ENCODE results near the gene PLAU. TPM values are rescaled to one million over a fixed set of nuclear protein-coding genes. Genes with fewer than 3 reads are reported as not detected.
"Not testable (repeated sequence)": the region's sequence is repeated elsewhere in the genome, so short reads cannot be mapped to it uniquely, and the experiment has no call there.

Gene PLAU
- total RNA-seq, 2 experiments from 2014 or later: 0.74 to 2.0 TPM

DNA sequence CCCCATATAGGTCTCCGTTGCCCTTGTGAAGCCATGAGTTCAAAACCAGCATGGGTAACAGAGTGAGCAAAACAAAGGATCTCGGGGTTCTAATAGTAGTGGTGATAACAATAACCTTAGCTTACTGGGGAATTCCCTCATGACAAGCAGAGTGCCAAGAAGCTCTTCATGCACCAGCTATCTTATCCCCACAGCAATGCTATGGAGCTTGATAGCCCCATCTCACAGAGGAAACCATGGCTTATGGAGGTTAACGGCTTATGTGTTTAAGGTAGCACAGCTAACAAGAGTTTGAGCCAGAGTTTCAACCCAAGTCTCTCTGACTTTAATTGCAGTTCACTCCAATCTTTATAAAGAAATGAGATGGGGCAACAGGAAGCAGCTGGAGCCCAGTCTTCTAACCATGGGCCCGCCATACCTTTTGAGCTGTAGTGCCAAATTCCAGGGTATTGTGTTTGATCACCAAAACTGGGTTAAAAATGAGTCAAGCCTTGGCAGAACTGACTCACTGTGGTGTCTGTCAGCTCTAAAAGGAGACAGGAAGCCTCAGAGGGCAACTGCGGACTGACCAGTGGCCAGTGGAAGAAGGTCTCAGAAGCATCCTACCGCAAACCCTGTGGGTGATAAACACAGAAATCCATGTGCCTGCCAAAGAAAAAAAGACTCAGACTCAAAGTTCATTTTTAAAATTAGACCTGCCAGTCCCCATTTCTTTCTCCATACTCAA is 16.5 kb upstream of the PLAU start:
- H3K36me3 ChIP-seq (ENCODE audit: insufficient read depth, low read length): no peaks in the 10 kb centered on the region
- no peaks in the 10 kb centered on the region for H4K20me1 ChIP-seq (ENCODE audit: insufficient read depth, low read length)
- no peak overlapping the region for H2AFZ ChIP-seq (ENCODE audit: low read length)
- no peak overlapping the region for H3K27ac ChIP-seq (ENCODE audit: low read depth, low read length, poor library complexity, severe bottlenecking)
- H3K4me1 ChIP-seq (ENCODE audit: insufficient read depth, low read length, poor library complexity, severe bottlenecking): peaks cover 6% of the 10 kb centered on the region
- no peaks in the 10 kb centered on the region for H3K9me3 ChIP-seq (ENCODE audit: low read length)
- H3K79me2 ChIP-seq (ENCODE audit: insufficient read depth, low read depth, low read length): no peaks in the 10 kb centered on the region
- ChIA-PET POLR2A (interaction anchor here (0.6 to 1.1 kb wide), 3 partner anchors 8 to 1315 kb away, joined by 3 to 7 read pairs (median 3); no protein-coding TSS in a partner anchor), CTCF (ENCODE audit: unreplicated experiment) (interaction anchor here (1.0 to 1.1 kb wide), 2 partner anchors 46 to 209 kb away, joined by 3 to 4 read pairs; no protein-coding TSS in a partner anchor)
- H3K4me3 ChIP-seq (ENCODE audit: low read depth, low read length, poor library complexity, severe bottlenecking): no peak overlapping the region
- no peak for DNase-seq (ENCODE audit: low spot score)
- H3K4me2 ChIP-seq (ENCODE audit: low read length): no peak overlapping the region
- TF ChIP-seq, protein P1, sequence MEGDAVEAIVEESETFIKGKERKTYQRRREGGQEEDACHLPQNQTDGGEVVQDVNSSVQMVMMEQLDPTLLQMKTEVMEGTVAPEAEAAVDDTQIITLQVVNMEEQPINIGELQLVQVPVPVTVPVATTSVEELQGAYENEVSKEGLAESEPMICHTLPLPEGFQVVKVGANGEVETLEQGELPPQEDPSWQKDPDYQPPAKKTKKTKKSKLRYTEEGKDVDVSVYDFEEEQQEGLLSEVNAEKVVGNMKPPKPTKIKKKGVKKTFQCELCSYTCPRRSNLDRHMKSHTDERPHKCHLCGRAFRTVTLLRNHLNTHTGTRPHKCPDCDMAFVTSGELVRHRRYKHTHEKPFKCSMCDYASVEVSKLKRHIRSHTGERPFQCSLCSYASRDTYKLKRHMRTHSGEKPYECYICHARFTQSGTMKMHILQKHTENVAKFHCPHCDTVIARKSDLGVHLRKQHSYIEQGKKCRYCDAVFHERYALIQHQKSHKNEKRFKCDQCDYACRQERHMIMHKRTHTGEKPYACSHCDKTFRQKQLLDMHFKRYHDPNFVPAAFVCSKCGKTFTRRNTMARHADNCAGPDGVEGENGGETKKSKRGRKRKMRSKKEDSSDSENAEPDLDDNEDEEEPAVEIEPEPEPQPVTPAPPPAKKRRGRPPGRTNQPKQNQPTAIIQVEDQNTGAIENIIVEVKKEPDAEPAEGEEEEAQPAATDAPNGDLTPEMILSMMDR (conservative IDR thresholded peaks at IDR 0.05; ENCODE audit: low read length): no peak
- no peak for TF ChIP-seq EZH2phosphoT487 (IDR thresholded peaks at IDR 0.05; ENCODE audit: borderline replicate concordance, low read depth, low read length)
- no peaks in the 10 kb centered on the region for H3K9me2 ChIP-seq (ENCODE audit: insufficient read depth, low read length)
- intact Hi-C loops (cut with micrococcal nuclease; ENCODE audit: unreplicated experiment): no loop called here
- no TSS peak for BruUV-seq (replicated peaks)

GRCh38 chr10:73895381-73895780 is 15.6 kb upstream of the PLAU start:
- POLR2A ChIA-PET; H3K9me2 ChIP-seq (ENCODE audit: insufficient read depth, low read length); DNase-seq (ENCODE audit: low spot score); H3K79me2 ChIP-seq (ENCODE audit: insufficient read depth, low read depth, low read length); H4K20me1 ChIP-seq (ENCODE audit: insufficient read depth, low read length); H3K4me2 ChIP-seq (ENCODE audit: low read length); CTCF ChIA-PET (ENCODE audit: unreplicated experiment); H3K36me3 ChIP-seq (ENCODE audit: insufficient read depth, low read length); H2AFZ ChIP-seq (ENCODE audit: low read length); H3K27ac ChIP-seq (ENCODE audit: low read depth, low read length, poor library complexity, severe bottlenecking); H3K9me3 ChIP-seq (ENCODE audit: low read length); BruUV-seq (replicated peaks); H3K4me3 ChIP-seq (ENCODE audit: low read depth, low read length, poor library complexity, severe bottlenecking); intact Hi-C loops (cut with micrococcal nuclease; ENCODE audit: unreplicated experiment): not testable (repeated sequence)
- peaks cover 15% of the 10 kb centered on the region for H3K4me1 ChIP-seq (ENCODE audit: insufficient read depth, low read length, poor library complexity, severe bottlenecking)

- Histone ChIP-seq H3K4me2 (ENCODE audit: low read length) (no peak overlapping the region), H3K9me2 (ENCODE audit: insufficient read depth, low read length) (no peaks in the 10 kb centered on the region), H3K9me3 (ENCODE audit: low read length) (no peaks in the 10 kb centered on the region), H2AFZ (ENCODE audit: low read length) (no peak overlapping the region), H3K27ac (ENCODE audit: low read depth, low read length, poor library complexity, severe bottlenecking) (no peak overlapping the region), H3K4me3 (ENCODE audit: low read depth, low read length, poor library complexity, severe bottlenecking) (no peak overlapping the region), H4K20me1 (ENCODE audit: insufficient read depth, low read length) (no peaks in the 10 kb centered on the region), H3K36me3 (ENCODE audit: insufficient read depth, low read length) (no peaks in the 10 kb centered on the region), H3K4me1 (ENCODE audit: insufficient read depth, low read length, poor library complexity, severe bottlenecking) (peaks cover 37% of the 10 kb centered on the region), H3K79me2 (ENCODE audit: insufficient read depth, low read depth, low read length) (no peaks in the 10 kb centered on the region)
- no peak for DNase-seq (ENCODE audit: low spot score)
- intact Hi-C loops (cut with micrococcal nuclease; ENCODE audit: unreplicated experiment): no loop called here
- CTCF ChIA-PET (ENCODE audit: unreplicated experiment): no interaction called here
- POLR2A ChIA-PET: no interaction called here
- TF ChIP-seq EZH2phosphoT487 (IDR thresholded peaks at IDR 0.05; ENCODE audit: borderline replicate concordance, low read depth, low read length): no peak
- TF ChIP-seq, protein P1 (conservative IDR thresholded peaks at IDR 0.05; ENCODE audit: low read length): no peak
- no TSS peak for BruUV-seq (replicated peaks)
Observed at GRCh38 chr10:73897693-73898092, 13.2 kb upstream of the PLAU start.

All from OCI-LY7 (cell line).